BE2C (cell line): ENCODE results near the gene TMTC2.

ENCODE experiments used
- DNase-seq: peaks from one replicate; pipeline ENCODE4 v3.0.0-alpha.2; 2020
- H3K27me3 ChIP-seq: fragments of 250-450 bp; sonication (Bioruptor Pico); 2 replicates; pipeline ENCODE4 v1.5.1; 2020; ENCODE audit warnings: mild to moderate bottlenecking
- H3K36me3 ChIP-seq: fragments of 250-450 bp; sonication (Bioruptor Pico); 2 replicates; pipeline ENCODE4 v1.5.1; 2020; ENCODE audit warnings: mild to moderate bottlenecking
- H3K4me1 ChIP-seq: fragments of 250-450 bp; sonication (Bioruptor Pico); 2 replicates; pipeline ENCODE4 v1.5.1; 2020
- H3K4me3 ChIP-seq: 2 replicates; pipeline ENCODE4 v1.5.1; 2011; ENCODE audit warnings: low read depth, low read length
- H3K9me3 ChIP-seq: fragments of 250-450 bp; sonication (Bioruptor Pico); 2 replicates; pipeline ENCODE4 v1.5.1; 2020
- CTCF ChIP-seq: IDR thresholded peaks from 2 replicates; pipeline ENCODE4 v1.5.1; 2012; ENCODE audit warnings: mild to moderate bottlenecking, low read depth, low read length

The TMTC2 gene

GRCh38 chr12:83147341-83147740 is 460.6 kb downstream of the TMTC2 start:
- DNase-seq, result no peak
- no peak for TF ChIP-seq CTCF
- H3K4me3 ChIP-seq, result no peak overlapping the region
- no peaks in the 10 kb centered on the region for H3K27me3 ChIP-seq
- H3K36me3 ChIP-seq, result no peaks in the 10 kb centered on the region
- H3K9me3 ChIP-seq, result no peaks in the 10 kb centered on the region
- peaks cover 5% of the 10 kb centered on the region; the same call in 1 of the 2 replicates for H3K4me1 ChIP-seq

- no peak for DNase-seq
- H3K36me3 ChIP-seq, result no peaks in the 10 kb centered on the region
- no peak overlapping the region for H3K4me3 ChIP-seq
- H3K9me3 ChIP-seq, result no peaks in the 10 kb centered on the region
- H3K4me1 ChIP-seq, result peaks cover 5% of the 10 kb centered on the region; the same call in 1 of the 2 replicates
- no peaks in the 10 kb centered on the region for H3K27me3 ChIP-seq
- TF ChIP-seq CTCF, result no peak
These were observed 463.3 kb downstream of the TMTC2 start for GRCh38 chr12:83149987-83150386.

GRCh38 chr12:83150465-83151189 is 463.9 kb downstream of the TMTC2 start:
- Histone ChIP-seq H3K36me3 (no peaks in the 10 kb centered on the region), H3K27me3 (no peaks in the 10 kb centered on the region), H3K4me1 (peaks cover 5% of the 10 kb centered on the region; the same call in 1 of the 2 replicates), H3K9me3 (no peaks in the 10 kb centered on the region), H3K4me3 (no peak overlapping the region)
- no peak for TF ChIP-seq CTCF
- peak; percentile 25 for DNase-seq

- H3K36me3 ChIP-seq, result no peaks in the 10 kb centered on the region
- no peak overlapping the region for H3K4me3 ChIP-seq
- no peaks in the 10 kb centered on the region for H3K9me3 ChIP-seq
- DNase-seq, result no peak
- TF ChIP-seq CTCF, result no peak
- H3K4me1 ChIP-seq, result peaks cover 5% of the 10 kb centered on the region; the same call in 1 of the 2 replicates
- no peaks in the 10 kb centered on the region for H3K27me3 ChIP-seq
These were observed 466.5 kb downstream of the TMTC2 start for GRCh38 chr12:83153177-83153576.

- no peaks in the 10 kb centered on the region for H3K27me3 ChIP-seq
- H3K36me3 ChIP-seq, result no peaks in the 10 kb centered on the region
- H3K4me1 ChIP-seq, result no peaks in the 10 kb centered on the region
- TF ChIP-seq CTCF, result no peak
- H3K9me3 ChIP-seq, result no peaks in the 10 kb centered on the region
- no peak for DNase-seq
- H3K4me3 ChIP-seq, result no peak overlapping the region
These were observed 470.1 kb downstream of the TMTC2 start for GRCh38 chr12:83156815-83157214.

GRCh38 chr12:83157604-83158003 is 470.9 kb downstream of the TMTC2 start:
- no peak overlapping the region for H3K4me3 ChIP-seq
- DNase-seq, result no peak
- no peaks in the 10 kb centered on the region for H3K9me3 ChIP-seq
- no peaks in the 10 kb centered on the region for H3K36me3 ChIP-seq
- H3K4me1 ChIP-seq, result no peaks in the 10 kb centered on the region
- TF ChIP-seq CTCF, result no peak
- H3K27me3 ChIP-seq, result no peaks in the 10 kb centered on the region
